Adrenal gland (tissue), 12 donors: ENCODE results near the gene CNP. TPM values are rescaled to one million over a fixed set of nuclear protein-coding genes. Genes with fewer than 3 reads are reported as not detected.

Experiments used
- DNase-seq, 7 donors: peaks; one replicate each; pipeline ENCODE4 v3.0.0-alpha.2; 2019 to 2020
- H3K27ac ChIP-seq, 5 donors: fragments of 200-600 bp; sonication (generic) in 4 of 5; 1 replicate in 3 of 5; 2 replicates in 2 of 5; pipeline versions ENCODE4 v1.5.1 to v1.8.0; 2016 to 2020; ENCODE audit warnings: mild to moderate bottlenecking in 1 of 5
- H3K27me3 ChIP-seq: fragments of 200-600 bp; 2 replicates; pipeline ENCODE4 v1.8.0; 2021
- H3K36me3 ChIP-seq, 2 donors: fragments of 200-600 bp; replicated peaks in 1 of 2; 1 replicate in 1 of 2; 2 replicates in 1 of 2; pipeline versions ENCODE4 v1.5.1 to v1.8.0; 2018 to 2022
- H3K4me1 ChIP-seq, 2 donors: fragments of 200-600 bp; replicated peaks in 1 of 2; 1 replicate in 1 of 2; 2 replicates in 1 of 2; pipeline versions ENCODE4 v1.5.1 to v1.8.0; 2018 to 2021
- H3K4me3 ChIP-seq, 4 donors: fragments of 200-600 bp; sonication (generic) in 3 of 4; one replicate each; pipeline ENCODE4 v1.5.1; 2016 to 2018
- H3K9me3 ChIP-seq, 3 donors: fragments of 200-600 bp; sonication (generic) in 1 of 3; replicated peaks in 1 of 3; 1 replicate in 2 of 3; 2 replicates in 1 of 3; pipeline versions ENCODE4 v1.5.1 to v1.8.0; 2016 to 2021
- POLR2A ChIP-seq, 2 donors: fragments of 450-650 bp; IDR thresholded peaks; one replicate each; pipeline ENCODE4 v1.6.1; 2017; ENCODE audit warnings: antibody characterized with exemption in 2 of 2, mild to moderate bottlenecking in 2 of 2, moderate library complexity in 1 of 2
- WGBS, 4 donors: extraction: QIAGEN DNeasy Blood & Tissue Kit in 2 of 4; methylation state at CpG; one replicate each; pipeline versions ENCODE4 v1.1.5 to v1.1.7; 2013 to 2017; 5-methylcytosine and 5-hydroxymethylcytosine counted together
- intact Hi-C, 2 donors: fragments of 100-400 bp; cut with DNase I; formaldehyde crosslinking; loops; one replicate each; pipeline versions ENCODE4 v1.14.1 to v1.15.0; 2022 to 2023
- polyA plus RNA-seq, 3 donors: library from polyadenylated mRNA; stranded (reverse); fragments of 200-250 nt in 2 of 3; fragments of 350-450 nt in 1 of 3; fragmentation: Illumina TruSeq in 1 of 3; extraction: RNeasy Lipid Tissue Mini Kit (QIAGEN cat#74804) in 1 of 3; gene quantifications; one replicate each; pipeline ENCODE4 v1.2.3, GENCODE V29; 2013 to 2014
- total RNA-seq, 9 donors: library from RNA; depleted of rRNA in 4 of 9; stranded (reverse); fragments of >200 nt in 4 of 9; fragments of 120-200 nt in 1 of 9; fragmentation: NEBNext Ultra II Directional in 1 of 9; extraction: Animal tissue kit (Norgen Biotek cat#: 25700) in 1 of 9; gene quantifications; one replicate each; pipeline versions ENCODE4 v1.1.0 to v1.2.4, GENCODE V29; 2013 to 2023
- TF ChIP-seq, protein P1 (sequence below), 6 experiments: fragments of 450-650 bp in 4 of 6; fragments of 200-600 bp in 2 of 6; sonication (generic) in 1 of 6; IDR thresholded peaks; 1 replicate in 5 of 6; 2 replicates in 1 of 6; pipeline versions ENCODE4 v1.5.1 to v1.8.0; 2016 to 2021; ENCODE audit warnings: antibody characterized with exemption in 6 of 6, mild to moderate bottlenecking in 2 of 6, moderate library complexity in 1 of 6
- donor health status: healthy with polysubstance abuse.
- donor health status: Bipolar disorder and iron deficiency.
- donor health status: DM: yes; HTN: yes; CAD: no.
- donor health status: DM: no; HTN: no; CAD: no.
- donor health status: DM: no; HTN: no; CAD: no.
- donor health status: DM: yes; HTN: yes; CAD: no.

The CNP gene
- total and polyA plus RNA-seq, 12 donors, result 27.9 to 78.5 (median 66.9) TPM

DNA sequence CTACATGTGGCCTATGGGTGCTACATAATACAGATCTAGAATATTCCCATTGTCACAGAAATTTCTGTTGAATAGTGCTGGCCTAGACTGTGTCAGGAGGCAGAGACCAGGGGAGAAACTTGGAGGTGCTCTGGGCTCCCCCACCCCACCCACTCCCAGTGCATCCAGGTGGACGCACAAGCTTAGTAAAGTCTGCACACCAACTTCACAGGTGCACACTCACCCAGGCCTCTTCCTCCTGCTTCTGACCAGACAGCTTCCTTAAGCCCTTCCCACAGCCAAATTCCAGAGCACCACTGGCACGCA lies 7.6 kb upstream of the CNP start:
- Histone ChIP-seq H3K9me3 (no peaks in the 10 kb centered on the region), H3K4me3 (no peak overlapping the region), H3K27ac (no peak overlapping the region), H3K27me3 (no peaks in the 10 kb centered on the region), H3K36me3 (no peaks in the 10 kb centered on the region), H3K4me1 (no peaks in the 10 kb centered on the region)
- WGBS, 4 donors, result 59 to 83% (median 75%) methylated on average over 1 to 2 of the region's 2 CpGs
- TF ChIP-seq POLR2A (IDR thresholded peaks at IDR 0.05), result no peak
- TF ChIP-seq, protein P1, sequence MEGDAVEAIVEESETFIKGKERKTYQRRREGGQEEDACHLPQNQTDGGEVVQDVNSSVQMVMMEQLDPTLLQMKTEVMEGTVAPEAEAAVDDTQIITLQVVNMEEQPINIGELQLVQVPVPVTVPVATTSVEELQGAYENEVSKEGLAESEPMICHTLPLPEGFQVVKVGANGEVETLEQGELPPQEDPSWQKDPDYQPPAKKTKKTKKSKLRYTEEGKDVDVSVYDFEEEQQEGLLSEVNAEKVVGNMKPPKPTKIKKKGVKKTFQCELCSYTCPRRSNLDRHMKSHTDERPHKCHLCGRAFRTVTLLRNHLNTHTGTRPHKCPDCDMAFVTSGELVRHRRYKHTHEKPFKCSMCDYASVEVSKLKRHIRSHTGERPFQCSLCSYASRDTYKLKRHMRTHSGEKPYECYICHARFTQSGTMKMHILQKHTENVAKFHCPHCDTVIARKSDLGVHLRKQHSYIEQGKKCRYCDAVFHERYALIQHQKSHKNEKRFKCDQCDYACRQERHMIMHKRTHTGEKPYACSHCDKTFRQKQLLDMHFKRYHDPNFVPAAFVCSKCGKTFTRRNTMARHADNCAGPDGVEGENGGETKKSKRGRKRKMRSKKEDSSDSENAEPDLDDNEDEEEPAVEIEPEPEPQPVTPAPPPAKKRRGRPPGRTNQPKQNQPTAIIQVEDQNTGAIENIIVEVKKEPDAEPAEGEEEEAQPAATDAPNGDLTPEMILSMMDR (IDR thresholded peaks at IDR 0.05), result no peak
- no peak for DNase-seq
- intact Hi-C loops, result loop anchor here (10.0 kb wide), 2 partner anchors 154 to 224 kb away; partner anchors contain the start of gene HAP1 (in 1 of the 2)

DNA sequence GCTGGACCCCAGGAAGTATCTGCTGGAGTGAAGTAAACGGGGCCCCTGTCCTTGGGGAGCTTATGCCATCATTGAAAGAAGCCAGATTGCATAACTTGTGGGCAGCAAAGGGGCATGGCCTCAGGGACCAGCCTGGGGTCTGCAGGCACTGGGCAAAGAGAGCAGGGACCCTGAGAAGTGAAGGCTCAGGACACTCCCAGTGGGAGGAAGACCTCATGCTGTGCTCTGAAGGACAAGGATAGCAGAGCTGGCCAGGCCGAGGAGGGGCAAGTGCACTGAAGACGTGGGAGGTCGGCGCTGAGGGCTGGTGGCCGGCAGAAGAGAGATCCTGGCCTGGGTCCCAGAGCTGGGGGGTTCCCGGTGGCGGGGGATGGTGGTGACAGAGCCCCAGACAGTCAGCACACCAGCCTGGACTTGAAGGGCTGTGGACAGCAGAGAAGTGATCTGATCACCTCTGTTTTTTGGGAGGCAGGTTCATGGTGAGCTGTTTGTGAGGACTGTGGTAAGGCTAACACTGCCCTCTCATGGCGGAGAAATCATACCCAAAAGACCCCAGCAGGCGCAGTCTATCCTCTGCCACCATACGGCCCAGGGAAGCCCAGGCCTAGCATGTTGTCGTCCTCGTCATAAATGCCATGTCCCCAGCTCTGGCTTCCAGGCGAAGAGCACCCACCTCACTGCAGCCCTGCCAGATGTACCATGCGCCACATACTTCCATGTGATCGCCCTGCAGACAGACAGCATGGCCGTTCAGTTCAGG lies 7.1 kb upstream of the CNP start:
- Histone ChIP-seq H3K36me3 (no peaks in the 10 kb centered on the region), H3K27ac (no peak overlapping the region), H3K9me3 (no peaks in the 10 kb centered on the region), H3K4me3 (no peak overlapping the region), H3K4me1 (no peaks in the 10 kb centered on the region), H3K27me3 (no peaks in the 10 kb centered on the region)
- no peak for TF ChIP-seq POLR2A (IDR thresholded peaks at IDR 0.05)
- TF ChIP-seq, protein P1 (IDR thresholded peaks at IDR 0.05), result peak in 5 of 6 experiments; percentile 27 to 40 (median 37)
- DNase-seq, result peak in 2 of 7 donors; percentile 37 to 42
- WGBS, 4 donors, result 38 to 59% (median 58%) methylated on average over 8 to 17 of the region's 17 CpGs
- intact Hi-C loops, result loop anchor here (5.0 to 10.0 kb wide), 3 partner anchors 153 to 225 kb away; partner anchors contain the start of genes DHX58 (in 1 of the 2) and HAP1 (in 1 of the 2)

DNA sequence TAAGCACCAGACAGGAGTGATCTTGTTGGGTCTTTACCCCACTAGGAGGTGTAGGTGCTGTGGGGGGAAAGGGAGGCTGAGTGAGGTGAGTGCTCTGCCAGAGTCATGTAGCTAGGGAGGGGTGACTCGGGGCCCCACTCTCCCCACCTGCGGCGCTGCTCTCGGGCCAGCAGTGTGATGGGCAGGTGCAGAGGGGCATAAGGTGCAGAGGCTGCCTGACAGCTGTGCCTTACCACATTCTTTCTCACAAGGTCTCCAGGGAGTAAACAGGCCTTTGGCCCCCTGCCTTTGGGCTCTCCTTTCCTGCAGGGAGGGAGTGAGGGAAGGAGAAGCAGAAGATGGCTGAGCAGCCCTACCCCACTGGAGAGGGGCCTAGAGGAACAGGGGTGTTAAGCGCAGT lies 4.5 kb upstream of the CNP start:
- TF ChIP-seq, protein P1 (IDR thresholded peaks at IDR 0.05), result no peak
- no peak for TF ChIP-seq POLR2A (IDR thresholded peaks at IDR 0.05)
- DNase-seq, result no peak
- intact Hi-C loops, result loop anchor here (2.0 to 5.0 kb wide), 2 partner anchors 150 to 153 kb away; partner anchors contain the start of gene DHX58 (in 1 of the 2)
- Histone ChIP-seq H3K4me1 (peaks cover 6 to 12% of the 10 kb centered on the region in 2 donors), H3K9me3 (no peaks in the 10 kb centered on the region), H3K27me3 (no peaks in the 10 kb centered on the region), H3K36me3 (no peaks in the 10 kb centered on the region), H3K4me3 (no peak overlapping the region), H3K27ac (no peak overlapping the region)
- 55 to 90% (median 80%) methylated on average over 4 to 5 of the region's 5 CpGs for WGBS, 4 donors

DNA sequence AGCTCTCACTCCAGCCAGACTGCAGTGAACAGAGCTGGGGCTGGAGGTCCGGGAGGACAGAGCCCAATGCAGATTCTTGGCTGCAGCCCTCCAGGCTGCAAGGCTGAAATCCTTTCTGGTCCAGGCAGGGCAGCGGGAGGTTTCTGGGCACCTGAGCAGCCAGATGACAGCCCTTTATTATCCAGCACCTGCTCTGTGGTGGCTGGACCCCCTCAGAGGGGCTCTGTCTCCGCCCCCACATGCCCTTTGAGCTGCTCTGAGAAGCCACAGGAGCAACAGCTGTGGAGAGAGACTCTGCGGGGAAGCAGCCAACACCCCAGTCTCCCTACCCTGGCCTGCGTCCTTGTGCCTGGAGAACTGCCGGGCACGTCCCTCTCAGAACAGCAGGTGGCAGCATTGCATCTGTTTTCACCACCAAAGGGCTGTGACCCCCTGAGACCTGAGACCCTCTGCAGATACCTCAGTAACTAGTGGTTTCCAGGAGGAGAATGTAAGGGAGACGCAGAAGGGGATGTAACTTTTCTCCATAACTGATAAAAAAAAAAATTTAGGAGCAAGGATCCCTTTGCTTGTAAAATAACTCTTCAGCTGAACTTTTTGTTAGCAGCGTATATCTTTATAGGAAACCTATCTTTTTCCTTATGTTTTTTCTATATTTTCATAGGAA lies 3.7 kb upstream of the CNP start:
- peaks cover 13 to 20% of the 10 kb centered on the region in 2 donors for H3K4me1 ChIP-seq
- WGBS, 4 donors, result 23 to 50% (median 24%) methylated on average over 2 to 9 of the region's 9 CpGs
- no peak overlapping the region for H3K4me3 ChIP-seq
- H3K36me3 ChIP-seq, result no peaks in the 10 kb centered on the region
- DNase-seq, result peak; percentile 63 to 89 (median 78)
- intact Hi-C loops, result loop anchor here (2.0 to 5.0 kb wide), 2 partner anchors 149 to 152 kb away; partner anchors contain the start of gene DHX58 (in 1 of the 2)
- TF ChIP-seq POLR2A (IDR thresholded peaks at IDR 0.05), result no peak
- TF ChIP-seq, protein P1 (IDR thresholded peaks at IDR 0.05), result peak; percentile 73 to 94 (median 87)
- H3K9me3 ChIP-seq, result no peaks in the 10 kb centered on the region
- H3K27me3 ChIP-seq, result no peaks in the 10 kb centered on the region
- H3K27ac ChIP-seq, result no peak overlapping the region
